HEK293 (cell line): ENCODE measurements around the gene AIMP2.

Experiments
- ATF2 ChIP-seq: fragments of 450-650 bp; formaldehyde crosslinking; IDR thresholded peaks from 2 replicates; pipeline ENCODE4 v1.5.1; 2016; ENCODE audit warnings: missing biosample characterization, missing genetic modification characterization, low read depth
- BCL6B ChIP-seq: fragments of 450-650 bp; formaldehyde crosslinking; IDR thresholded peaks from 2 replicates; pipeline ENCODE4 v1.5.1; 2017; ENCODE audit warnings: missing biosample characterization, missing genetic modification characterization
- CTCF ChIP-seq: fragments of 450-650 bp; formaldehyde crosslinking; IDR thresholded peaks from 2 replicates; pipeline ENCODE4 v1.5.1; 2016; ENCODE audit warnings: missing biosample characterization, missing genetic modification characterization
- GLIS2 ChIP-seq: fragments of 450-650 bp; formaldehyde crosslinking; IDR thresholded peaks from 2 replicates; pipeline ENCODE4 v1.5.1; 2016; ENCODE audit warnings: missing biosample characterization, missing genetic modification characterization
- HOXA7 ChIP-seq: sonication (generic); formaldehyde crosslinking; IDR thresholded peaks from 2 replicates; pipeline ENCODE4 v1.8.1; 2022; ENCODE audit warnings: missing genetic modification reagents, borderline replicate concordance
- KLF17 ChIP-seq: fragments of 450-650 bp; formaldehyde crosslinking; IDR thresholded peaks from 2 replicates; pipeline ENCODE4 v1.5.1; 2016; ENCODE audit warnings: missing biosample characterization, missing genetic modification characterization
- KLF8 ChIP-seq: fragments of 450-650 bp; formaldehyde crosslinking; IDR thresholded peaks from 2 replicates; pipeline ENCODE4 v1.5.1; 2016; ENCODE audit warnings: missing biosample characterization, missing genetic modification characterization
- PATZ1 ChIP-seq: fragments of 450-650 bp; formaldehyde crosslinking; IDR thresholded peaks from 2 replicates; pipeline ENCODE4 v1.5.1; 2016; ENCODE audit warnings: missing biosample characterization, missing genetic modification characterization
- SP2 ChIP-seq: fragments of 450-650 bp; formaldehyde crosslinking; IDR thresholded peaks from 2 replicates; pipeline ENCODE4 v1.5.1; 2016; ENCODE audit warnings: missing biosample characterization, missing genetic modification characterization
- SP3 ChIP-seq: fragments of 450-650 bp; formaldehyde crosslinking; IDR thresholded peaks from 2 replicates; pipeline ENCODE4 v1.5.1; 2016; ENCODE audit warnings: missing biosample characterization, missing genetic modification characterization
- SP7 ChIP-seq: fragments of 450-650 bp; formaldehyde crosslinking; IDR thresholded peaks from 2 replicates; pipeline ENCODE4 v1.5.1; 2016; ENCODE audit warnings: missing biosample characterization, missing genetic modification characterization
- ZBTB11 ChIP-seq: fragments of 450-650 bp; formaldehyde crosslinking; conservative IDR thresholded peaks from 2 replicates; pipeline ENCODE4 v1.5.1; 2016; ENCODE audit warnings: low read depth, missing biosample characterization, missing genetic modification characterization
- ZBTB21 ChIP-seq: fragments of 450-650 bp; formaldehyde crosslinking; IDR thresholded peaks from 2 replicates; pipeline ENCODE4 v1.5.1; 2017; ENCODE audit warnings: missing biosample characterization, missing genetic modification characterization
- ZBTB49 ChIP-seq: fragments of 450-650 bp; formaldehyde crosslinking; IDR thresholded peaks from 2 replicates; pipeline ENCODE4 v1.5.1; 2016; ENCODE audit warnings: missing biosample characterization, missing genetic modification characterization, low read depth
- ZBTB8A ChIP-seq: fragments of 450-650 bp; formaldehyde crosslinking; IDR thresholded peaks from 2 replicates; pipeline ENCODE4 v1.5.1; 2016; ENCODE audit warnings: missing biosample characterization, missing genetic modification characterization
- ZEB2 ChIP-seq: fragments of 450-650 bp; formaldehyde crosslinking; IDR thresholded peaks from 2 replicates; pipeline ENCODE4 v1.5.1; 2016; ENCODE audit warnings: missing biosample characterization, missing genetic modification characterization
- ZIC2 ChIP-seq: fragments of 450-650 bp; formaldehyde crosslinking; IDR thresholded peaks from 2 replicates; pipeline ENCODE4 v1.5.1; 2016; ENCODE audit warnings: missing biosample characterization, missing genetic modification characterization
- ZNF274 ChIP-seq, 2 experiments: fragments of 200-500 bp in 1 of 2; fragments of 450-650 bp in 1 of 2; sonication (Bioruptor generic) in 1 of 2; formaldehyde crosslinking in 1 of 2; IDR thresholded peaks; 2 replicates each; pipeline versions ENCODE4 v1.5.1 to v1.6.1; 2014 to 2016; ENCODE audit warnings: borderline replicate concordance in 1 of 2, inconsistent platforms in 1 of 2, low read length in 1 of 2, missing biosample characterization in 1 of 2, missing genetic modification characterization in 1 of 2
- ZNF341 ChIP-seq: fragments of 450-650 bp; formaldehyde crosslinking; IDR thresholded peaks from 2 replicates; pipeline ENCODE4; 2016; ENCODE audit warnings: low read depth, missing biosample characterization, missing genetic modification characterization
- ZNF629 ChIP-seq: fragments of 450-650 bp; formaldehyde crosslinking; IDR thresholded peaks from 2 replicates; pipeline ENCODE4 v1.5.1; 2017; ENCODE audit warnings: missing biosample characterization, missing genetic modification characterization
- ZNF645 ChIP-seq: fragments of 450-650 bp; formaldehyde crosslinking; IDR thresholded peaks from 2 replicates; pipeline ENCODE4; 2016; ENCODE audit warnings: missing biosample characterization, missing genetic modification characterization
- ZSCAN30 ChIP-seq: fragments of 450-650 bp; IDR thresholded peaks from 2 replicates; pipeline ENCODE4 v1.5.1; 2018; ENCODE audit warnings: missing biosample characterization, mild to moderate bottlenecking, missing genetic modification characterization, moderate library complexity

AIMP2 gene

GRCh38 chr7:6008668-6009611 lies at the start of gene AIMP2, which contains the start of gene PMS2 (continued):
- TF ChIP-seq ZBTB11: peak; percentile 70
- TF ChIP-seq KLF17 (tag by site-specific recombination): peak; percentile 51; the same call in 1 of the 2 replicates
- TF ChIP-seq ZIC2 (tag by site-specific recombination): peak; percentile 54; the same call in 1 of the 2 replicates
- TF ChIP-seq ZNF341 (tag by site-specific recombination): peak; percentile 62
- TF ChIP-seq ATF2 (tag by site-specific recombination): no peak
- peak; percentile 85 for TF ChIP-seq CTCF (tag by site-specific recombination)
- TF ChIP-seq ZNF629 (tag by site-specific recombination): peak; percentile 80
- peak; percentile 93 for TF ChIP-seq SP2 (tag by site-specific recombination)
- no peak for TF ChIP-seq HOXA7 (CRISPR knock-in tag)
- no peak for TF ChIP-seq ZBTB49
- peak; percentile 66 for TF ChIP-seq ZSCAN30 (tag by site-specific recombination)
- peak; percentile 75 for TF ChIP-seq KLF8 (tag by site-specific recombination)
- peak; percentile 92 for TF ChIP-seq ZBTB8A (tag by site-specific recombination)
- TF ChIP-seq PATZ1 (tag by site-specific recombination): peak; percentile 75
- TF ChIP-seq ZEB2: peak; percentile 93
- peak; percentile 83 for TF ChIP-seq SP3 (tag by site-specific recombination)
- TF ChIP-seq SP7 (tag by site-specific recombination): peak; percentile 47
- TF ChIP-seq ZBTB21 (tag by site-specific recombination): peak; percentile 53; the same call in 1 of the 2 replicates
- no peak for TF ChIP-seq ZNF274 (IDR thresholded peaks at IDR 0.05; ENCODE audit: low read length)
- TF ChIP-seq ZNF274 (tag by site-specific recombination; IDR thresholded peaks at IDR 0.05; ENCODE audit: borderline replicate concordance): no peak
- TF ChIP-seq BCL6B (tag by site-specific recombination): no peak
- peak; percentile 42; the same call in 1 of the 2 replicates for TF ChIP-seq GLIS2 (tag by site-specific recombination)
- no peak for TF ChIP-seq ZNF645 (tag by site-specific recombination)
